ENCODE results near the gene ARMH4.
"Not testable (repeated sequence)": the region's sequence is repeated elsewhere in the genome, so short reads cannot be mapped to it uniquely, and the experiment has no call there.

ARMH4 gene

DNA sequence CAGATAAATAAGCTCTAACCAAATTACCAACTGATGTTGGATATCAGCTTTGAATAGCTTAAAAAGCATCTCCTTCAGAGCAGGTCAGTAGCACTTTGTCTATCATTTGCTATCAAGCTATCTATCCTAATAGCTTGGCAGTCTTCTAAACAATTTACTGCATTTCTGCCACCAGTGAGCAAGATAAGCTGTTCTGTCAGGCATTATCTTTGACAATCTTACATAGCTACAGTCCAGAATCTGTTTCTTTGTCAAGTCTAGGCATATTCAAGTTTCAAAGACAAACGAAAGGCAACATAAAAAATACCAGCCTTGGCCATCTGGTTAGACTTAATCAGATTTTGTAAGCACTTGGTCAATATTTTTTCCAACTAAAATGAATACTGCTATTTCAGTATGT lies 5.6 kb downstream of the ARMH4 start:
- DNase-seq (ENCODE audit: low spot score), result peak; percentile 37

DNA sequence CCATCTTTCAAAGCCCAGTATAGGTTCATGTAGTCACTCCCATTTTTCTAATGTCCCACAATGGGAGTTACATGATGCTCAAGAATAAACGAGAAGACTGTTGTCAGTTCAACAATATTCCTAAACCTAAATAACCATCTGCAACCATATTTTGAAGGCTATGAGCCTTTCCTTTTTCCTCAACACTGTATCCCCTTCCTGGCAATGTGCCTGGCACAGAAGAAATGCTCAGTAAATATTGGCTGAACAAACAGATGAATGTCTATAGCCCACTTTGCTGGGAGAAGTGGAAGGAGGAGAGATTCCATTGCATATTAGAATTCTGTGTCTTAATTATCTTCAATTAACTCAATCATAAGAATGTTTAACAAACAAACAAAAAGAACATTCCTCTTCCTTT lies 6.1 kb downstream of the ARMH4 start:
- DNase-seq (ENCODE audit: low spot score), result no peak

DNA sequence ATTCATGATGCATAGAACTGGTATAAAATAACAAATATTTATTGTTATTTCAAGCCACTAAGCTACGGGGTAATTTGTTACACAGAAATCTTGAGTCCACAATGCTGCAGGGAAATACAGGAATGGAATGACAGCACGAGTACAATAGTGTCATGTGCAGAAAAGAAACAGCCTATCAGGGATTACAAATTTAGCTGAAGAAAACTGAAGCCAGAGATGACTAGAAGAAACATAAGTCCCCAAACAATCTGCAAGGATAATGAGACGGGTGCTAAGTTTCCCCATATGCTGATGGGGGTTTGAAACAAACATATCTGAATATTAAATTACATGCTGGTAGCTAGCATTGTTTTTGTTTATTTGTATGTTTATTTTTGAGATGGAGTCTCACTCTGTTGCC lies 8.9 kb downstream of the ARMH4 start:
- DNase-seq (ENCODE audit: low spot score), result no peak

DNA sequence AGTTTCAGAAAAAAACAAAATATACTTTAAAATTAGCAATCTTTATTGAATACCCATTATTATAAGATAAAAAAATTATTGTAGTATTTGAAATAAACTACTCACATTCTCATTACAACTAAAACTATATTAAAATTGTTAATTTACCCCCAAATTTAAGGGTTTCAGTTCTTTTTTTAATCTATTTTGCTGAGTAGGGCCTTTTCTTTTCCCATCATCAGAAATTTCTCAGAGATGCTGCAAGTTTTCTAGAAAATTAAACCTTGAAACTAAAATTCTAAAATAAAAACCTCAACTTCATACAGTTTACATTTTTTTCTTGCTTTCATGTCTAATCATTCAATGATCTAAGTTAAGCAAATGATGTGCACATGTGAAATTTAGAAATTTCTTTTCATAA lies 10.1 kb downstream of the ARMH4 start:
- DNase-seq (ENCODE audit: low spot score), result no peak

DNA sequence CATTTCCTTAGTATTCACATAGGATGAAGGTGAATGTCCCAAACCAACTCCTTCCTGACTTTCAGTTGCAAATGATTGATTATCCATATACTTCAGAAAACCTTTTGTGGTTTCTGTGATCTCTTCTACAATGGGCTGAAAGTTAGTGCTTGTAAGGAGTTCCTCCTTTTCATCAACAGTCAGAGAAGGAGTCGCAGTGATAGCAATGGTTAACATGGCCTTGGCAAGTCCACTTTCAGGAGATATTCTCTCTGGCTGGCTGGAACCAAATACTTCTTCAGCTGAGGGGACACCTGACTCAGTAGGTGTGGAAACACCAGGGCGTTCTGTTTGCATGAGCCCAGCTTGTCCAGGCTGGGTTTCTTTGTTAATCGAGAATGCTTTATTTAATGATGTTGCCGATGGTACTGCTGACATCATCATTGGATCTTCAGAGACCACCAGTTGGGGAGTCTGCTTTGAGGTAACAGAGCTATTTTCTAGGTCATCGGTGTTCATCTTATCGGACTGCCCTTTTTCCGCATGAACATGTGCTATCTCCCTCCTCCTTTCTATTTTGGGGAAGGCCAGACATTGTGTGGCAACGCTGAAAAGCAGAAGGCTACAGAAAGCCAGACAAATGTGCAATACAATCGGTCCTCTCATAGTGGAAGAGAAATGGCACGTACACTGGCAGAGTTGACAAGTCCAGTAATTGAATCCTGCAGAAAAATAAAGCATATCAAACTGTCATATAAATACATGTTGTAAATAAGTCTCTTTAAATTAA lies 13.1 kb downstream of the ARMH4 start:
- no peak for DNase-seq (ENCODE audit: low spot score)

DNA sequence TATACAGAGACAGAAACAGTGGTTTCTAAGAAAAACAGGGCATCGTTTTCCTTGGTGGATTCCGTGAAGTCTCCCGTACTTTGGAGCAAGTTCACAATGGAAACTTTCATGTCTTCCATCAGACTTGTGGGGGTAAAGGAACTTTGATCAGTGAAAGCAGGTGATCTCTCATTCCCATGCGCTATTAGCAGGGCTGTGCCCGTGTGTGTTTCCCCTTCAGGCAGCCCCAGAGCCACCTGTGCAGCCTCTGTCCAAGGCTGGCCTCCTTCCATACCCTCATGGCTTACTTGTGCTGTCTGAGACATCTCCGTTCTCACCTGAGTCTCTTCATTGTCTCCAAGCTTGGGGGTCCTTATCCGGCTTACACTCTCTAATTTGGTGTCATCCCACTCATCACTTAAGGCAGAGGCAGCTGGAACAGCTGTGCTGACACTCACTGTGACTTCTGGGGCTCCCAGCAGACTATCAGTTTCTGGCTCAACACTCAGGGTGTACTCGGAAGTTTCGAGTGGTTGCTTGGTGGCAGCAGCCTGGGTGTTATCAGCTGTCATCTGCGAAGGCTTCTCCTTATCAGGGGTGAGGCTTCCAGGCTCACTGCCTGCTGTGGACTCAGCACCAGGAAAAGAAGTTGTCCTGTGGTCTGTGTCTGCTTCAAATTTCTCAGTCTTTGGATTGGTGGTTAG lies 13.8 kb downstream of the ARMH4 start:
- DNase-seq (ENCODE audit: low spot score), result peak; percentile 9

DNA sequence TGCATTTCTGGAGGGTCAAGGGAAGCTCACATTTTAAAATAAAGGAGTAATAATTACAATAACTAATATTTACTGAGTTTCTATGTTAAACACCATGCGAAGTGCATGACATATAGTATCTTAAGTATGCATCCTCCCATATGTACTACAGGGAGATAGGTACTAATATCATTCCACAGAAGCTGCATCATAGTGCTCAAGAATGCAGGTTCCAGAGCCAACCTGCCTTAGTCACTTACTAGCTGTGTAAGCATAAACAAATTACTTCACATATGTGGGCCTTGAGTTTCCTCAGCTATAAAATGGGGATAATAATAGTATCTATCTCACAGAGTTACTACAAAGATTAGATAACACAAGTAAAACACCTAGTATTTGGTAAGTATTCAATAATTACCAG lies 18.3 kb downstream of the ARMH4 start:
- no peak for DNase-seq (ENCODE audit: low spot score)

DNA sequence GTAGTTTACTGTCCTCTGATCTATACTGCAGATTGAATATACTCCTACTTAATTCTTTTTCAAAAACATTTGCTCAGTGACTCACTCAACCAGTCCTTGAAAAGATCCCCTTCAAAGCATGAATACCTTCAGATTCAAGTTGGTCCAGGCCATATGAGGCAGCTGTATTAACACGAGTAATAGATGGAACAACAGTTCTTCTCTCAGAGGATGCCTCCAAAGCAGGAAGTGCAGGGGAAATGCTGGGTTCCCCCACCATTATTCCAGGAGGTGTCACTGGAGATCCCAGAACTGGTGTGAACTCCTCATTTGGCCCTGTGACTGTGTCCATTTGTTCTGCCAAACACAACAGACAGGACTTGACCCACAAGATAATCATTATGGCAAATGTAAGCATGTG lies 20.6 kb downstream of the ARMH4 start:
- no peak for DNase-seq (ENCODE audit: low spot score)

DNA sequence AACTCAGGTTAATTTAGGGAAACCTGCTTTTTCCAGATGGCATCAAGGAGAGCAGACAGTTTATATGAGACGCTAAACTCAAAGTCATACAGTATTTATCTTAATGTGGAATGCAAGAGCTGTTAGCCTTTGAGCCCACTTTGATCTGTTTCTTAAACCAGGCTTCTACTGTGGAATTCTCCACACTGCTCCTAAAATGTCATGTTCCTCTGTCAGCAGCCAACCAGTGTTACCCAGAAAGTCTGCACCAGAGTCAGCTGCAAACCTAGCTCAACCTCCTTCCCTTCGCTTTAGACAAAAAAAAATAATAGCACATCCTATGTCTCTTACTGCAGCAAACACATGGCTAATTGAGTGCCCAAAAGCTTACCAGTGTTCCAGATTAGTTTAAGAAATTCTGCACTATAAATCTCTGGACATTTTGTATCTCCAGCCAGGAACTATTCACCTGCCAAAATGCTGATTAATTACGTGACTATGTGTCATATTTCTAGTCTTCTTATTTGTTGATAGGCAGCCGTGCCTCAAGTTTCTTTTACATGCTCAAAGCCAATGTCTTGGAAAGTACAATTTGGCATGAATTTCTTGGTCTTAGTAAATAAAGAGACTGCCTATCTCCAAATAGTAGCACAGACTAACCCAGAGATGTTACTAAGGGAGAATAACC lies 21.8 kb downstream of the ARMH4 start:
- no peak for DNase-seq (ENCODE audit: low spot score)

DNA sequence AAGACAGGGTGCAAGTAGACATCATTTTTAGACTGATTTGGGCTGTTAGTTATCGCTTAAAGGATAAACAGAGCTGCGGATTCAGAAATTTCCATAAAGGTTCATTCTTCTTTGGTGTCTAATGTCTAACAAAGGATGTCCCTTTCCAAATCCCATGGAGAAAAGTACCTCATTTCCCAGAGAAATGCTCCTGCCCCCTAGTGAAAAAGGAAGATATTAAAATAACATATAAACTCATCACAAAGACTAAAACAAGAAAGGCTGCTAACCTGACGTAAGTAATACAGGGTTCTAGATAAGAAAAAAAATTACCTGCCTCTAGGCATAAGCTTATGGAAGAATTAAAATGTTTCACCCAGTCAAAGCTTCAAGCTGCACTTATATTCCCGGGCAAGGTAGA lies 22.8 kb downstream of the ARMH4 start:
- no peak for DNase-seq (ENCODE audit: low spot score)

DNA sequence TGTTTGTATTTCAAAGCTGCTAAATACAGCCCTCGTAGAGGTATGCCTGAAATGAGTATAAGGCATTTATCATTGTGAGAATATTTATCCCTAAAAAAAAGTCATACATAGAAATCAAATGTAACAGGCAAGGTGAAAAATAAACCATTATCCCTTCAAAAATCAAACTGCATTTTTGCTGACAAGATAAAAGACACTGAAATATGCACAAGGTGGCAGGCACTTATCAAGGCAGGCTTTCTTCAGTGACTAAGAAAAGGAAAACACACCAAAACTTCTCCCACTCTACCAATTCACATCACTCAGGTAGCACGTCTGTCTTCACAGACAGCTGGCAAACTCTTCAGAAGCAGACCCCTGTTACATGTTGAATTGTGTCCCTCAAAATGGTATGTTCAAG lies 23.6 kb downstream of the ARMH4 start:
- no peak for DNase-seq (ENCODE audit: low spot score)

DNA sequence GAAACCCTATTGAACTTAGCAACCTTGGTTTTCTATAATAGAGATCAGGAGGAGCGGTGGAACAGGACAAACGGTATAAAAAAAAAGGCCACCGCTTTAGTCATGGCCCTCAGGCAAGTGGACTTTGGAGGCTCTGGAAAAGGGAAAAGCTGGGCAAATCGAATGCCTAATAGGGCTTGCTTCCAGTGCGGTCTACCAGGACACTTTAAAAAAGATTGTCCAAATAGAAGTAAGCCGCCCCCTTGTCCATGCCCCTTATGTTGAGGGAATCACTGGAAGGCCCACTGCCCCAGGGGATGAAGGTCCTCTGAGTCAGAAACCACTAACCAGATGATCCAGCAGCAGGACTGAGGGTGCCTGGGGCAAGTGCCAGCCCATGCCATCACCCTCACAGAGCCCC lies 29.5 kb downstream of the ARMH4 start:
- DNase-seq (ENCODE audit: low spot score), result not testable (repeated sequence)

DNA sequence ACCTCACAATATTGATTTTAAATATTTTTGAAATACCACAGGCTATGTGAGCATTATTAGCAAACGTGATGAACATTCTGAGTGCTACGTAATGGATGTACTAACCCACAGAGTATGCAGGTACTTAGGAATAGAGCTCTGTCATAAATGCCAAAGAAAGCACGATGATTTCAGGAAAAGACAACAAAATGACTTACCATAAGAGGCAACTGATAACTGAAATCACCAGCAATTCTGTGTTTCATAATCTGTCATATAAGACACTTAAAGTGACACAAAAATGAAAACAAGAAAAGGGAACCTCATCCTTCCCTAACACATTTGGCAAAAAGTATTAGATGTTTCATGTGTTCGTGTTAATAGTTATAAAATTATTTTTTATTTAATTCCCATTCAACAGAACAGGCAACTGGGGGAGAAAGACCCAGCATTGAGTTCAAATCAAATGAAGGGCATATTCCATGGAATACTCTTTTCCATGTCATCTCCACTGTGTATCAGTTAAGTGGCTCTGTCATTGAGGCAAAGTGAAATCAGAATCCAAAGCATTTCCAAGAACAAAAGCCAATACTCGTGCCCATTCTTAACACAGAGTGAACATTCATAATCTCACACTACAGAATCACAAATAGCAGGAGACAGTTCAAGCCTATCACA lies 30.4 kb downstream of the ARMH4 start:
- no peak for DNase-seq (ENCODE audit: low spot score)

DNA sequence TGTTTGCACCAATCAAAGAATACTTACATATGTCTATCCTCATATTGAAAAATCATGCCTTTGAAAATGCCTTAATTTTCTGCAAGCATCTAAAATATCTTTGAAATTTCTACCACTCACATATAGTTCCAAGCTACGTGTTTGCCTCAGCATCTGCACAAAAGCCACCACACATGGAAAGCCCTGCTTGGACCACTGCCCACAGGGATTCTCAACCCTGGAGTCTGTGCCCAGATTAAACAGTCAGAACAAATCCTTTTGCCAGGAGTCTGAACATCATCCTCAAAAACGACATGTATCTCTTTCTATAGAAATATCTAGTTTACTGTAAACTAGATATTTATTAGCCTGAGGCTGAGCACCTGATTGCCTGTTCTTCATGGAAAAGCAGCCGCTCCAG lies 32.6 kb downstream of the ARMH4 start:
- no peak for DNase-seq (ENCODE audit: low spot score)

DNA sequence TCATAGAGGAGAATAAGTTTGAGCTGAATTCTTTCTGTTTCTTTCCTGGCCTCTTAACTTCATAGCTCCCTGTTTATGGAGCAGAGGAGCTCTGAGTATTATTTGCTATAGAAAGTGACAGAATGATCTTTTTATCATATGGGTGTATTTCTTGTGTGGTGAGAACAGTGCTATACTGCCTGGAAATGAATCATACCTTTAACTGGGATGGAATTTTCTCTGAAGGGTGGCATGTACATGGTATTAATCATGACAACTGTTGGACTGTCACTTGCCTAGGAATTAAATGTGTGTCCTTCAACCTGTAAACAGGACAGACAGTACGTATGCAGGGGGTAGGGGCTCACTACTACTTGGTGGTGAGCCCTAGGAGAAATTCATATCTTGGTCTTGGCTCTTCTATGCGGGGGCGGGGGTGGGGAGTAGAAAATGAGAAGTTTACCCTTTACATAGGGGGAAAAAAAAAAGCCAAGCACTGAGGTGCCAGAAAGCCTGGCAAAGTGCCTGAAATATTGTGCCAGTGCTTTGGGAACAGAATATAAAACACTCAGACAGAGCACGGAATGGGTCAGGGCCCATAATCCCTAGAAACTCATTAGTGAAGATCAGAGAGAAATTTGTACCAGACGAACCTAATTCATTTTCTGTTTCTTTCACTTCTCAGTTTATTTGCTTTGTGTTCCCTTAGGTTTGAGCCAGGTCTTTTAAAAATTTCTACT lies 33.8 kb downstream of the ARMH4 start:
- DNase-seq (ENCODE audit: low spot score), result no peak

DNA sequence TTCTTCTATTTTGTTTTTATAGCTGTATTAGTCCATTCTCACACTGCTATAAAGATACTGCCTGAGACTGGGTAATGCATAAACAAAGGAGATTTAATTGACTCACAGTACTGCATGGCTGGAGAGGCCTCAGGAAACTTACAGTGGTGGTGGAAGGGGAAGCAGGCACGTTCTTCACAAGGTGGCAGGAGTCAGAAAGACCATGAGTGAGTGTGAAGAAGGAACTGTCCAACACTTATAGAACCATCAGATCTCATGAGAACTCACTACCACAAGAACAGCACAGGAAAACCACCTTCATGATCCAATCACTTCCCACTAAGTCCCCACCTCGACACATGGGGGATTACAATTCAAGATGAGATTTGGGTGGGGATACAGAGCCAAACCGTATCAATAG lies 42.3 kb downstream of the ARMH4 start:
- no peak for DNase-seq (ENCODE audit: low spot score)

DNA sequence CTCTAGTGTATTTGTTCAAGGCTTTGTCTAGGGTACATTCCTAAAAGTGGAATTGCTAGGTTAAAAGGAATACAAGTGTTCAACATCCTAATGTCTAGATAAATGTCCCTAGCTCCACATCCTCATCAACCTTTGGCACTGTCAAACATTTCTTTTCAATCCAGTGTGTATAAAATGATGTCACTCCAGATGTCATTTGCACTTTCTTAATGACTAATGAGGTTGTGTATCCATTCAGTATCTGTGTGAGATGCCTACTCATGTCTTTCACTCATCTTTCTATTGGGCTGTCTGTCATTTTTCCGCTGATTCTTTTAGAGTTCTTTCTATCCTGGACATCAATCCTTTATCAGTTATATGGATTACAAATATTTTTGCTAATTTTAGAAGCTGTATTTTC lies 43.3 kb downstream of the ARMH4 start:
- no peak for DNase-seq (ENCODE audit: low spot score)

DNA sequence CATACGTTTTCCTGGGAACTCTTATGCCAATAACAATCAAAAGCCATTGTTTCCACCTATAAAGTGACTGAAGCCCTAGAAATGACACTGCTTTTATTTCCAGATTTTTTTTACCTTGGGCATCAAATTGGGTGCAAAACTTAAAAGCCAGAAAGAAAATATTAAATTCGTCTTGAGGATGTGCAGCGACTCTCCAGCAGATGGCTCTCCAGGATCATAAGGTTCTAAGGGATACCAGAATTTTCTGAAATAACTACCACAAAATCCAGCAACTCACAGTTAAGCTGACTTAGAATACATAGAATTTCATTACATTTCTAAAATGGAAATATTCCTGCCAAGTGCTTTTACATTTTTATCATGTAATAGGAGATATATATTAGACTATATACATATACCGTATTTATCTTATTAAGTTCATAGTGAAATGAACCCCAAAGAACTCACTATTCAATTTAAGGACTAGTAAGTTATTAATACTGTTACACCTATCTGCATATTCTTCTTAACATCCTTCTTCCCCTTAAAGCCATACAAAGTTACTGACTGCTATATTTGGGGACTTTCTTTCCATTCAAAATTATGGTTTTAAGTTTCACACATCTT lies 44.0 kb downstream of the ARMH4 start:
- peak; percentile 42 for DNase-seq (ENCODE audit: low spot score)

DNA sequence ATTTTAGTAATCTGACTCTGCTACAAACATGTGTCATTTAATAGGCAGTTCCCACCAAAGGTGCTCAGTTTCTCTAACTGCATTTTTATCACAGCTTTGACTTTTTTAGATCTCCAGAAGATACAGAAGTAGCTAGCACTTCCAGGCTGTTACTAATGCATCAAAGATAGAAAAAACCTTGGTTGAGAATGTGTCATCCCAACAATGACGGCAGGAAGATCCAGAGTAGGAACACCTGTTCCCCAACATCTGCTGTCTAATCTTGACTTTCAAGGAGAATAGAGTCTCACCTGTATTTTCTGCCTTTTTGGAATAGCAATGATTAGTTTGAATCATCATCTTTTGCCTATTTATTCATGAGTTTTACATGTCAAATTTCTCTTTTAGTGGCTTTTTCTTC lies 45.0 kb downstream of the ARMH4 start:
- no peak for DNase-seq (ENCODE audit: low spot score)

DNA sequence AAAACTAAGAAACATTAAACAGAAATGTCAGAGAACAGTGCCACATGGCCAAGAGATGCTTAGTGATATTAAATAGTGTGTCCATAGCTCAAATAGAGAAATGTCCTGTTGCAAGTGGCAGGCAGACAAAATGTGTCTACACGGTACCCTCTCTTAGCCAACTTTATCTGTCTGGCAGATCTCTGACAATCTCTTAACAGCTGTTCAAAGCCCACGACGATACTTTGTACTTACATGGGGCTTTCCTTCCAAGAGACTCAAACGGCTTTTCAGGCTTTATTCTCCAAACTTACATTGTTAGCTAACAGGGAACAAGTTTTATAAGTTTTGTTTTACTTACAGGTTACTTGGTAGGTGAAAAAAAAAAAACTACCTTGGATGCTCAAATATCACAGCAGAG lies 45.6 kb downstream of the ARMH4 start:
- no peak for DNase-seq (ENCODE audit: low spot score)

DNA sequence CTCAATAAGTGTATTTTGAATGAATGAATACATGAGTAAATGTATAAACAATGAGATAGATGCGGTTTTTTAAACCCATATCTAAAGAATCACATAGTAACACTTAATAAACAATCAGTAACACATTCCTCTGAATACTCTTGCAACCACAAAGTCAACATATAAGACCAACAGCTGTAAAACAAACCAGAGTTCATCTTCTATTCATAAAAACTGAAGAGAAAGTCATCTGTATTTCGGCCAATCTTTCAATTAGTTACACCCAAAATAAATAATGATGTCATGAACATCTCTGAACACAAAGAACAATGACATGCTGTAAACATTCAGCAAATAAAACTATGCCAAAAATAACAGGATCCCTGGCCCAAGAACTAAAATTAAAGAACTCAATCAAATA lies 47.2 kb downstream of the ARMH4 start:
- DNase-seq (ENCODE audit: low spot score), result no peak

Data from SK-N-DZ (cell line).